Neural crest cell (in vitro differentiated cells): ENCODE data around the gene RIMBP2. TPM values are rescaled to one million over a fixed set of nuclear protein-coding genes. Genes with fewer than 3 reads are reported as not detected.

Experiments used
- DNase-seq: peaks from one replicate; pipeline ENCODE4 v3.0.0; 2021; ENCODE audit warnings: low read depth, mixed read lengths, low spot score
- H3K27ac Mint-ChIP-seq: one replicate; pipeline ENCODE4 v1.8.0; 2021; ENCODE audit warnings: mild to moderate bottlenecking, mixed read lengths; ENCODE audit not compliant: unreplicated experiment
- H3K27me3 Mint-ChIP-seq: 2 replicates; pipeline ENCODE4 v1.8.0; 2021; ENCODE audit warnings: low read depth, mild to moderate bottlenecking, mixed read lengths
- H3K36me3 Mint-ChIP-seq: 2 replicates; pipeline ENCODE4 v1.8.0; 2021; ENCODE audit warnings: low read depth, mild to moderate bottlenecking, mixed read lengths
- H3K4me1 Mint-ChIP-seq: 2 replicates; pipeline ENCODE4 v1.8.0; 2021; ENCODE audit warnings: mixed read lengths
- H3K4me3 Mint-ChIP-seq: one replicate; pipeline ENCODE4 v1.8.0; 2021; ENCODE audit warnings: mild to moderate bottlenecking, mixed read lengths
- H3K9me3 Mint-ChIP-seq: 2 replicates; pipeline ENCODE4 v1.8.0; 2021; ENCODE audit warnings: mixed read lengths
- CTCF ChIP-seq: fragments of 200-600 bp; sonication (generic); conservative IDR thresholded peaks from 2 replicates; pipeline ENCODE4 v1.5.0; 2021; ENCODE audit warnings: antibody characterized with exemption, mild to moderate bottlenecking
- total RNA-seq: library from RNA; stranded (reverse); gene quantifications from 2 replicates; pipeline ENCODE4 v1.2.1, GENCODE V29; 2021

RIMBP2 gene
- total RNA-seq, 1 donor from 2014 or later: 5.9 TPM

DNA sequence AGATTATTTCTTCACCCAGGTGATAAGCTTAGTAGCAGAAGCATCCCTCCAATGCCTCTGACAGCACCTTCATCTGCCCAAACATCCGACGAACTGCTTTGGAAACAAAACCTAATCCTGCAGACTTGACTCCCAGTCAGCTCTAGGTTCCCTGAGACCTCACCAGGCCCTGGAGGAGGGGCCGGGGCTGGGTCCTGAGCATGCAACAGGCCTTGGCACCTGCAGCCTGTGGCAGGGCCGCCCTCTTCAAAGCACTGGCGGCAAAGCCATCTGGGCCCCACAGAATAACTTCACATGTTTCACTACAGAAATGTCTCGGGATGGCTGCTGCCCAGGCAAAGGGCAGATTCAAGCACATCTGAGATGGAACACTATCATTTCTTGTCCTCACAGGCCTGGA is 245.1 kb downstream of the RIMBP2 start:
- Mint-ChIP-seq H3K9me3 (peaks cover 10% of the 10 kb centered on the region), H3K4me1 (peaks cover 25% of the 10 kb centered on the region), H3K4me3 (no peak overlapping the region), H3K36me3 (peaks cover 3% of the 10 kb centered on the region), H3K27ac (no peak overlapping the region), H3K27me3 (peaks cover 19% of the 10 kb centered on the region)
- TF ChIP-seq CTCF: no peak
- DNase-seq: no peak

DNA sequence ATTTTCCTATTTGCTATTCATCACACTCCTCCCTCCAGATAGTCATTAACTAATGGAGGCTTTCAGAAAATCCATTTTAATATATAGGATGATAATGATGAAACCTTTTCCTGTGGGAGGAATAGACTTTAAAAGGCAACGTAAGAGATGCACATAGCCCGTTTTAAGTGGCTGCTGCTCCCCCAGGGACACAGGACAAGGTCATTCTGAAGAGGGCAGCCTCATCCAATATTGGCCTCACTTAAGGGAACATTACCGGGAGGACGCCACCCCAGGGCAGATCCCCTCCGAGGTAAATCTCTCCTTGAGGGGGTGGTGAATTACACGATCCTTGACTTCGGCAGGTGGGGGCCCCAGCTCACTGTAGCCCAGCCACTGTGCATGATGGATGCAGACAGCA is 246.5 kb downstream of the RIMBP2 start:
- Mint-ChIP-seq H3K9me3 (peaks cover 10% of the 10 kb centered on the region), H3K36me3 (peaks cover 3% of the 10 kb centered on the region), H3K27ac (no peak overlapping the region), H3K27me3 (peaks cover 8% of the 10 kb centered on the region), H3K4me1 (peaks cover 14% of the 10 kb centered on the region), H3K4me3 (no peak overlapping the region)
- TF ChIP-seq CTCF: no peak
- no peak for DNase-seq

DNA sequence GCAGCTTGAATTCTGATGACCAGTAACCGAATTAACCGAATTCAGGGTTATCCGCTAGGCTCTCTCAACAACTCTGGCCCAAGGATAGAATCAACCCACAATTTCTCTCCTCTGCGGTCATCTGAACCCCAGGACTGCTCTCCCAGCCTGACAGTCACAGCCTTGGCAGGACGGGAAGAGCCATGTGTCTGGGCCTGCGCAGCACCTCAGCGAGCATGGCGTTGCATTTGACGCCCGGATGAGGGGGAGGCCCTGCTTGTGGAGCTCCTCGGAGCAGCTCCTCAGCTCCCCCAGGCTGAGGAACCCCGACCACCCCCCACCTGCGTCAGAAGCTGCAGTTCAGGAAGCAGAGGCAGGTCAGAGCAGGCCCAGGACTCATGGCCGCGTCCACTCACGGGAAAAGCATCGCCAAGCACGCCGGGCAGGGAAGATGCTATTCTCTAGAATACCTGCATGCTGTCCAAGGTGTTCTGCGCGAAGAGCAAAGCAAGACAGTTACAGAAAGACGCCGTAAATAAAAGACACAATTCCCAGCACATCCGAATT is 247.3 kb downstream of the RIMBP2 start:
- Mint-ChIP-seq H3K9me3 (peaks cover 10% of the 10 kb centered on the region), H3K27ac (no peak overlapping the region), H3K27me3 (peaks cover 4% of the 10 kb centered on the region), H3K36me3 (peaks cover 3% of the 10 kb centered on the region), H3K4me3 (no peak overlapping the region), H3K4me1 (peaks cover 14% of the 10 kb centered on the region)
- no peak for TF ChIP-seq CTCF
- no peak for DNase-seq

GRCh38 chr12:130468186-130468585 is 247.9 kb downstream of the RIMBP2 start:
- TF ChIP-seq CTCF: no peak
- peaks cover 10% of the 10 kb centered on the region for H3K9me3 Mint-ChIP-seq
- DNase-seq: no peak
- H3K27ac Mint-ChIP-seq: no peak overlapping the region
- H3K4me3 Mint-ChIP-seq: no peak overlapping the region
- peaks cover 3% of the 10 kb centered on the region for H3K36me3 Mint-ChIP-seq
- H3K4me1 Mint-ChIP-seq: peaks cover 14% of the 10 kb centered on the region
- peaks cover 2% of the 10 kb centered on the region for H3K27me3 Mint-ChIP-seq

DNA sequence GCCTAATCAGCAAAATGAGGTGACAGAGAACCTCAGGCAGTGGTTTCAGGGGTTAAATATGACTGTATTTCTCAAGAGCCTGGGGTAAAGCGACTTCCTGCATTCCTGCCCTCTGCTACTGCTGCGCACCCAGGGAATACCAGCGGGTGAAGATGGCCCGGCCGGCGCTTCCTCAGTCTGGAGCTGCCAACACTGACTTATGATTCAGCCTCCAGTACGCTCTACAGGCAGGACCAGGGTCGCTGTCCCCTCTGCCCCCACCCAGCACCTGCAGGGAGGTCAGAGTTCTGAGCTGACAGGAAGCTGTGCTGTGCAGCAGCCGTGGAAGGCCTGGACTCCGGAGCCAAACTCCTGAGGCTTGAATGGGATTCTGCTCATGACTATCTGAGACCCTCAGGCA is 250.5 kb downstream of the RIMBP2 start:
- no peak for TF ChIP-seq CTCF
- Mint-ChIP-seq H3K27ac (no peak overlapping the region), H3K9me3 (peaks cover 10% of the 10 kb centered on the region), H3K36me3 (peaks cover 3% of the 10 kb centered on the region), H3K4me3 (no peak overlapping the region), H3K4me1 (peaks cover 14% of the 10 kb centered on the region), H3K27me3 (no peaks in the 10 kb centered on the region)
- no peak for DNase-seq
